Upper lobe of left lung (tissue), 4 donors: ENCODE measurements around the gene KIAA1755.

Source experiments
- EP300 ChIP-seq, 4 donors: sonication (generic); formaldehyde crosslinking; IDR thresholded peaks; one replicate each; pipeline ENCODE4 v1.5.1; 2017; ENCODE audit warnings: antibody characterized with exemption in 4 of 4, control low read depth in 2 of 4
- POLR2A ChIP-seq, 4 donors: fragments of 450-650 bp; IDR thresholded peaks; one replicate each; pipeline ENCODE4 v1.5.1; 2016 to 2017; ENCODE audit warnings: antibody characterized with exemption in 4 of 4, mild to moderate bottlenecking in 2 of 4
- POLR2AphosphoS5 ChIP-seq, 2 donors: sonication (generic); formaldehyde crosslinking; IDR thresholded peaks; one replicate each; pipeline ENCODE4 v1.5.1; 2017; ENCODE audit warnings: antibody characterized with exemption in 2 of 2
- TF ChIP-seq, protein P1 (sequence below), 6 experiments: fragments of 450-650 bp in 4 of 6; fragments of 200-600 bp in 2 of 6; sonication (generic) in 2 of 6; IDR thresholded peaks; one replicate each; pipeline ENCODE4 v1.5.1; 2016 to 2019; ENCODE audit warnings: antibody characterized with exemption in 6 of 6

DNA sequence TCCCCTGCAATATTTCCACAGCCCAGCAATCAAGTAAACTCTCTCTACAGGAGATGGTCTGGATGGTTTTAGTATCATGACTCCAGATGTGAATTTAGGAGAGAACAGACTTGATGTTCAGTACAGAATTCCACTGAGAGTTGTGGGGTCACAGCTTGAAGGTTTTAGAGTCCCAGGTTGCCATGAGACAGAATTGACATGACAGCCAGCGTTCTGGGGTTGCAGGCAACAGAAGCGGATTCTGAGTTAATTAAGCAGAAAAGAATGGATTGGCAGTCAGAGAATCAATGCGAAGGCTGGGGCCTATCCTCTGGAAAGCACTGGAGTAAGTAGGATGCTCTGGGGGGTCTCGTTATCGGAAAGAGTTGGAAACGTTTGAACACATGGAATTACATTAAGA is 2.4 kb upstream of the KIAA1755 start:
- TF ChIP-seq, protein P1, sequence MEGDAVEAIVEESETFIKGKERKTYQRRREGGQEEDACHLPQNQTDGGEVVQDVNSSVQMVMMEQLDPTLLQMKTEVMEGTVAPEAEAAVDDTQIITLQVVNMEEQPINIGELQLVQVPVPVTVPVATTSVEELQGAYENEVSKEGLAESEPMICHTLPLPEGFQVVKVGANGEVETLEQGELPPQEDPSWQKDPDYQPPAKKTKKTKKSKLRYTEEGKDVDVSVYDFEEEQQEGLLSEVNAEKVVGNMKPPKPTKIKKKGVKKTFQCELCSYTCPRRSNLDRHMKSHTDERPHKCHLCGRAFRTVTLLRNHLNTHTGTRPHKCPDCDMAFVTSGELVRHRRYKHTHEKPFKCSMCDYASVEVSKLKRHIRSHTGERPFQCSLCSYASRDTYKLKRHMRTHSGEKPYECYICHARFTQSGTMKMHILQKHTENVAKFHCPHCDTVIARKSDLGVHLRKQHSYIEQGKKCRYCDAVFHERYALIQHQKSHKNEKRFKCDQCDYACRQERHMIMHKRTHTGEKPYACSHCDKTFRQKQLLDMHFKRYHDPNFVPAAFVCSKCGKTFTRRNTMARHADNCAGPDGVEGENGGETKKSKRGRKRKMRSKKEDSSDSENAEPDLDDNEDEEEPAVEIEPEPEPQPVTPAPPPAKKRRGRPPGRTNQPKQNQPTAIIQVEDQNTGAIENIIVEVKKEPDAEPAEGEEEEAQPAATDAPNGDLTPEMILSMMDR (IDR thresholded peaks at IDR 0.05): no peak
- TF ChIP-seq EP300 (IDR thresholded peaks at IDR 0.05): no peak
- no peak for TF ChIP-seq POLR2A (IDR thresholded peaks at IDR 0.05)
- TF ChIP-seq POLR2AphosphoS5 (IDR thresholded peaks at IDR 0.05): no peak
